Thyroid gland (tissue), 4 donors: Measurements from ENCODE around the gene OR13J1.

Experiments used
- POLR2A ChIP-seq, 2 donors: fragments of 450-650 bp; IDR thresholded peaks; one replicate each; pipeline ENCODE4 v1.6.1; 2017; ENCODE audit warnings: antibody characterized with exemption in 2 of 2, mild to moderate bottlenecking in 2 of 2, moderate library complexity in 1 of 2
- TF ChIP-seq, protein P1 (sequence below), 6 experiments: fragments of 200-600 bp in 3 of 6; fragments of 450-650 bp in 3 of 6; sonication (generic) in 3 of 6; IDR thresholded peaks; one replicate each; pipeline ENCODE4 v1.5.1; 2016 to 2019; ENCODE audit warnings: antibody characterized with exemption in 6 of 6, mild to moderate bottlenecking in 2 of 6, inconsistent platforms in 1 of 6, moderate library complexity in 1 of 6

DNA sequence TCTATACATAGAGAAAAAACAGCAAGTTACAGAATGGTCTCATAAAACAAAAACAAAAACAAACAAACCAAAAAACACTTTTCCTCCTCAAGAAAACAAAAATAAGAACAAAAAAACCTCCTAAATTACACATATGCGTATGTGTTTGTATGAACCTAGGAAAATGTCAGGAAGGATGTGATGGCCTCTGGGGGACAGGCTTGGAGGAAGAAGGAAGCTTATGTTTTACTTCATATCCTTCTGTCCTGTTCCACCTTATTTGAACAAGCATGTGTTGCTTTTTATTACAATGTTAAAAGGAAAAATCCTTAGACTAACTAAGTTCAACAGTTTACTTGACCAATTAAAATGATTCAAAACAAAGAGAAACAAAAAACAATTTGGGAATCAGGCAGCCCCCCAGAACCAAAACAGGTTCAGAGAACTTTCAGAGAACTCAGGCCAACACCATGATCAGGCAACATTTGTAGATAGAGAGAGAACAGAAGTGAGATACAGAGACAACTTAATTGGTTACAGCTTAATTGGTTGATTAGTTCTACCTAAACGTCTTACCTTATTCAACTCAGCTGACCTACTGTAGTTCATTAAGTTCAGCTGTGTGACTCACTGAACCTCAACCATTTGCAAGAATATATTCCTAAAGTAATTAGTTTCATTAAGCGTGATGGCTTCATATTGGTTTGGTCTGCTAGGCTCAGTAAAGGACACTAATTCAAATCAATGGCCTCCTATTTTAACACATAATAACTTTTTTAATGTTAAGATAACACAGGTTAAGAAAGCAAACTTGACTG lies 49.2 kb upstream of the OR13J1 start:
- TF ChIP-seq, protein P1, sequence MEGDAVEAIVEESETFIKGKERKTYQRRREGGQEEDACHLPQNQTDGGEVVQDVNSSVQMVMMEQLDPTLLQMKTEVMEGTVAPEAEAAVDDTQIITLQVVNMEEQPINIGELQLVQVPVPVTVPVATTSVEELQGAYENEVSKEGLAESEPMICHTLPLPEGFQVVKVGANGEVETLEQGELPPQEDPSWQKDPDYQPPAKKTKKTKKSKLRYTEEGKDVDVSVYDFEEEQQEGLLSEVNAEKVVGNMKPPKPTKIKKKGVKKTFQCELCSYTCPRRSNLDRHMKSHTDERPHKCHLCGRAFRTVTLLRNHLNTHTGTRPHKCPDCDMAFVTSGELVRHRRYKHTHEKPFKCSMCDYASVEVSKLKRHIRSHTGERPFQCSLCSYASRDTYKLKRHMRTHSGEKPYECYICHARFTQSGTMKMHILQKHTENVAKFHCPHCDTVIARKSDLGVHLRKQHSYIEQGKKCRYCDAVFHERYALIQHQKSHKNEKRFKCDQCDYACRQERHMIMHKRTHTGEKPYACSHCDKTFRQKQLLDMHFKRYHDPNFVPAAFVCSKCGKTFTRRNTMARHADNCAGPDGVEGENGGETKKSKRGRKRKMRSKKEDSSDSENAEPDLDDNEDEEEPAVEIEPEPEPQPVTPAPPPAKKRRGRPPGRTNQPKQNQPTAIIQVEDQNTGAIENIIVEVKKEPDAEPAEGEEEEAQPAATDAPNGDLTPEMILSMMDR (IDR thresholded peaks at IDR 0.05) = no peak
- TF ChIP-seq POLR2A (IDR thresholded peaks at IDR 0.05) = no peak
